ENCODE data around the gene ALPL.

GRCh38 chr1:21605012-21605715, 95.9 kb downstream of the ALPL start:
- TF ChIP-seq POLR2AphosphoS5 (IDR thresholded peaks at IDR 0.05; ENCODE audit: control insufficient read depth, insufficient read depth, low read depth, low read length), result no peak
- peak; percentile 19 to 37 (median 27); a peak in 2 of 6 replicates for TF ChIP-seq CTCF (IDR thresholded peaks at IDR 0.05 in 2 of 3, conservative IDR thresholded peaks at IDR 0.05 in 1 of 3; ENCODE audit: insufficient read depth in 2 of 3, low read depth in 1 of 3, low read length in 3 of 3)
- TF ChIP-seq HCFC1 (IDR thresholded peaks at IDR 0.05; ENCODE audit: low read depth, low read length), result no peak
- no peak for TF ChIP-seq RBM39 (optimal IDR thresholded peaks at IDR 0.05; ENCODE audit: low read depth, low read length)
- TF ChIP-seq SMARCA4 (IDR thresholded peaks at IDR 0.05), result no peak
- TF ChIP-seq EP300 (IDR thresholded peaks at IDR 0.05; ENCODE audit: low read length), result no peak
- TF ChIP-seq ZNF274 (IDR thresholded peaks at IDR 0.05; ENCODE audit: borderline replicate concordance, low read depth, low read length), result no peak
- no peak for TF ChIP-seq ZNF511 (CRISPR knock-in tag; IDR thresholded peaks at IDR 0.05)
- no peak for TF ChIP-seq HNRNPH1 (optimal IDR thresholded peaks at IDR 0.05; ENCODE audit: low read depth, low read length)
- TF ChIP-seq SRF (CRISPR knock-in tag; IDR thresholded peaks at IDR 0.05), result no peak
- TF ChIP-seq CHD4 (IDR thresholded peaks at IDR 0.05; ENCODE audit: insufficient read depth, insufficient replicate concordance, low read depth, low read length, poor library complexity, severe bottlenecking), result peak; percentile 71
